HepG2 (cell line): ENCODE measurements around the gene RPS6KA2. TPM values are rescaled to one million over a fixed set of nuclear protein-coding genes. Genes with fewer than 3 reads are reported as not detected.

Source experiments
- ATAC-seq: fragments of 200-7000 bp; cut with Tn5 transposase; 3 replicates; pipeline ENCODE4 v1.9.1; 2020; ENCODE audit warnings: mild to moderate bottlenecking, moderate library complexity
- BruUV-seq: library from RNA; stranded (reverse); fragments of 400-500 nt; replicated peaks from 2 replicates; lab custom pipeline; 2021; lab: Mats Ljungman, UMichigan
- CTCF ChIA-PET: fragments of 300-600 bp; formaldehyde crosslinking; extraction: SDS; loops from one replicate; lab custom pipeline; 2021; ENCODE audit warnings: low total read pairs, inconsistent platforms, low intra/inter-chr PET ratio; lab: Yijun Ruan, JAX
- POLR2A ChIA-PET: fragments of 350-600 bp; sonication (Branson Sonifier 250); formaldehyde crosslinking; loops from one replicate; lab custom pipeline; 2020; ENCODE audit warnings: antibody characterized with exemption, inconsistent platforms; lab: Yijun Ruan, JAX
- DNase-seq: peaks from one replicate; pipeline ENCODE4 v3.0.0-alpha.2; 2015; ENCODE audit warnings: low spot score
- FAIRE-seq: peaks from 3 replicates; lab custom pipeline; 2011; peaks lifted over from hg19 to GRCh38; lab: Jason Lieb, UNC
- H2AFZ ChIP-seq: one replicate; pipeline ENCODE4 v1.6.1; 2011; ENCODE audit warnings: low read length, inconsistent platforms
- H3K27ac ChIP-seq: fragments of 300-600 bp; 3 replicates; pipeline ENCODE4 v1.8.0; 2011; ENCODE audit warnings: mixed run types, mild to moderate bottlenecking, mixed read lengths, low read length, inconsistent platforms; ENCODE audit not compliant: insufficient read depth; ENCODE audit errors: extremely low read length
- H3K27me3 ChIP-seq, 2 experiments: fragments of 200-600 bp in 1 of 2; 2 replicates in 1 of 2; 3 replicates in 1 of 2; pipeline versions ENCODE4 v1.6.0 to v1.8.0; 2011; ENCODE audit warnings: low read length in 2 of 2, mild to moderate bottlenecking in 2 of 2, moderate library complexity in 2 of 2, inconsistent platforms in 1 of 2; ENCODE audit not compliant: insufficient read depth in 2 of 2, control insufficient read depth in 1 of 2
- H3K36me3 ChIP-seq, 2 experiments: fragments of 200-600 bp in 1 of 2; replicated peaks in 1 of 2; 2 replicates in 1 of 2; 3 replicates in 1 of 2; pipeline versions ENCODE4 v1.5.1 to v1.8.0; 2011; ENCODE audit warnings: low read length in 2 of 2, inconsistent platforms in 1 of 2; ENCODE audit not compliant: insufficient read depth in 2 of 2, control insufficient read depth in 1 of 2
- H3K4me1 ChIP-seq: 2 replicates; pipeline ENCODE4 v1.5.1; 2012; ENCODE audit warnings: low read length, inconsistent platforms; ENCODE audit not compliant: insufficient read depth
- H3K4me2 ChIP-seq: 2 replicates; pipeline ENCODE4 v1.6.0; 2011; ENCODE audit warnings: low read depth, low read length, inconsistent platforms
- H3K4me3 ChIP-seq, 3 experiments: fragments of 200-600 bp in 1 of 3; sonication (generic), shearing (Covaris generic) in 1 of 3; replicated peaks in 1 of 3; 2 replicates each; pipeline ENCODE4 v1.5.1; 2011 to 2016; ENCODE audit warnings: low read length in 3 of 3, inconsistent platforms in 2 of 3, low read depth in 2 of 3, mild to moderate bottlenecking in 2 of 3, control low read depth in 1 of 3, mixed read lengths in 1 of 3; ENCODE audit not compliant: insufficient read depth in 1 of 3
- H3K79me2 ChIP-seq: one replicate; pipeline ENCODE4 v1.6.1; 2011; ENCODE audit warnings: low read length, inconsistent platforms; ENCODE audit not compliant: insufficient read depth
- H3K9ac ChIP-seq: 2 replicates; pipeline ENCODE4 v1.6.0; 2011; ENCODE audit warnings: mild to moderate bottlenecking, low read depth, low read length, inconsistent platforms; ENCODE audit not compliant: insufficient read depth
- H3K9me3 ChIP-seq: 2 replicates; pipeline ENCODE4 v1.5.1; 2012; ENCODE audit warnings: mild to moderate bottlenecking, low read length
- H4K20me1 ChIP-seq: 2 replicates; pipeline ENCODE4 v1.6.0; 2011; ENCODE audit warnings: inconsistent platforms, mild to moderate bottlenecking, low read length, moderate library complexity; ENCODE audit not compliant: insufficient read depth
- CCDC6 ChIP-seq: sonication (generic); formaldehyde crosslinking; IDR thresholded peaks from 2 replicates; pipeline ENCODE4 v1.8.1; 2022; ENCODE audit warnings: mild to moderate bottlenecking, missing genetic modification reagents, moderate library complexity
- EP300 ChIP-seq, 3 experiments: sonication (generic) in 1 of 3; formaldehyde crosslinking in 1 of 3; IDR thresholded peaks; 2 replicates each; pipeline versions ENCODE4 v1.5.1 to v1.6.1; 2011 to 2020; ENCODE audit warnings: low read depth in 2 of 3, low read length in 2 of 3, borderline replicate concordance in 1 of 3, improper control_type of control experiment in 1 of 3, mild to moderate bottlenecking in 1 of 3, missing genetic modification reagents in 1 of 3, moderate library complexity in 1 of 3
- FOXP1 ChIP-seq, 2 experiments: fragments of 450-650 bp in 1 of 2; IDR thresholded peaks; 2 replicates each; pipeline ENCODE4 v1.6.1; 2017 to 2018; ENCODE audit warnings: antibody characterized with exemption in 1 of 2
- HCFC1 ChIP-seq: fragments of 150-350 bp; IDR thresholded peaks from 2 replicates; pipeline ENCODE4 v1.6.1; 2014; ENCODE audit warnings: low read depth, low read length
- JARID2 ChIP-seq: sonication (generic); formaldehyde crosslinking; IDR thresholded peaks from 2 replicates; pipeline ENCODE4 v1.8.1; 2023; ENCODE audit warnings: missing genetic modification reagents, inconsistent platforms; ENCODE audit not compliant: insufficient replicate concordance
- MLXIP ChIP-seq: sonication (generic); formaldehyde crosslinking; IDR thresholded peaks from 2 replicates; pipeline ENCODE4 v1.9.0; 2021; ENCODE audit warnings: missing genetic modification reagents, borderline replicate concordance
- PHB2 ChIP-seq: fragments of 450-650 bp; IDR thresholded peaks from 2 replicates; pipeline ENCODE4 v1.6.1; 2018; ENCODE audit not compliant: partially characterized antibody
- PLRG1 ChIP-seq: fragments of 450-650 bp; conservative IDR thresholded peaks from 2 replicates; pipeline ENCODE4 v1.6.1; 2016
- RAD51 ChIP-seq: fragments of 450-650 bp; IDR thresholded peaks from 2 replicates; pipeline ENCODE4 v1.6.1; 2016; ENCODE audit warnings: borderline replicate concordance
- SKIL ChIP-seq: sonication (generic); formaldehyde crosslinking; IDR thresholded peaks from 2 replicates; pipeline ENCODE4 v1.8.0; 2022; ENCODE audit warnings: missing genetic modification reagents, mild to moderate bottlenecking, moderate library complexity, borderline replicate concordance
- ZHX2 ChIP-seq, 2 experiments: sonication (generic) in 1 of 2; formaldehyde crosslinking in 1 of 2; IDR thresholded peaks; 2 replicates each; pipeline versions ENCODE4 v1.6.1 to v1.9.0; 2014 to 2022; ENCODE audit warnings: antibody characterized with exemption in 1 of 2, borderline replicate concordance in 1 of 2, inconsistent platforms in 1 of 2, low read depth in 1 of 2, missing genetic modification reagents in 1 of 2
- ZSCAN30 ChIP-seq: sonication (generic); formaldehyde crosslinking; IDR thresholded peaks from 2 replicates; pipeline ENCODE4 v1.5.0; 2020; ENCODE audit warnings: mild to moderate bottlenecking, missing genetic modification reagents
- WGBS: methylation state at CpG from one replicate; pipeline ENCODE4 v1.1.6; 2017; ENCODE audit warnings: low lambda C conversion rate; 5-methylcytosine and 5-hydroxymethylcytosine counted together
- in situ Hi-C: cut with HindIII; loops from 2 replicates; pipeline ENCODE4 v1.10.0; 2017; ENCODE audit warnings: low pct_unique_long_range_greater_than_20kb; ENCODE audit not compliant: extremely low pct_ligation_motif_present
- intact Hi-C: fragments of 100-400 bp; cut with micrococcal nuclease; formaldehyde crosslinking; loops from one replicate; pipeline ENCODE4 v1.10.0; 2022; ENCODE audit not compliant: unreplicated experiment
- polyA plus RNA-seq, 8 experiments: library from polyadenylated mRNA; depleted of rRNA in 3 of 8; stranded (reverse) in 7 of 8; unstranded in 1 of 8; fragments of >200 nt; fragmentation: Illumina TruSeq in 4 of 8; extraction: Trizol in 4 of 8; gene quantifications; 2 replicates each; pipeline versions ENCODE4 v1.2.1 to v1.2.3, GENCODE V29; 2011 to 2016; ENCODE audit warnings: low read depth in 4 of 8, missing spikeins in 1 of 8, mixed read lengths in 1 of 8; ENCODE audit not compliant: insufficient read depth in 1 of 8
- total RNA-seq, 5 experiments: library from RNA; depleted of rRNA; stranded (reverse); fragments of >200 nt; fragmentation: Illumina TruSeq; extraction: Trizol; gene quantifications; 2 replicates each; pipeline ENCODE4 v1.2.3, GENCODE V29; 2016; ENCODE audit warnings: low read depth in 1 of 5

RPS6KA2 gene
- total and polyA plus RNA-seq, 2 of the 13 experiments (the other 11 are each of a cell fraction or from before 2014, with no cell fraction given) = 0.22 to 0.38 TPM

GRCh38 chr6:166507380-166507779, 119.7 kb downstream of the RPS6KA2 start:
- no peak overlapping the region for H3K4me3 ChIP-seq
- H3K4me2 ChIP-seq = no peak overlapping the region
- H4K20me1 ChIP-seq = peaks cover 4% of the 10 kb centered on the region; the same call in 1 of the 2 replicates
- ChIA-PET POLR2A (no interaction called here), CTCF (no interaction called here)
- no peak for ATAC-seq
- peak; percentile 46 for FAIRE-seq
- peaks cover 14 to 85% of the 10 kb centered on the region in 2 experiments for H3K27me3 ChIP-seq
- intact Hi-C loops = no loop called here
- H3K36me3 ChIP-seq = no peaks in the 10 kb centered on the region
- H3K79me2 ChIP-seq = no peaks in the 10 kb centered on the region
- no peak overlapping the region for H3K9ac ChIP-seq
- no peak for DNase-seq
- in situ Hi-C loops = no loop called here
- WGBS = 22% methylated on average over 2 of the region's 2 CpGs
- BruUV-seq = no TSS peak
- no peaks in the 10 kb centered on the region for H3K4me1 ChIP-seq
- H3K9me3 ChIP-seq = no peaks in the 10 kb centered on the region
- H3K27ac ChIP-seq = no peak overlapping the region
- no peak overlapping the region for H2AFZ ChIP-seq
- TF ChIP-seq CCDC6 (CRISPR knock-in tag) = no peak
- 0 out of 2 replicates have a peak, but pooled peaks have one; percentile 6 for TF ChIP-seq FOXP1 (IDR thresholded peaks at IDR 0.05)
- no peak for TF ChIP-seq FOXP1 (CRISPR knock-in tag; IDR thresholded peaks at IDR 0.05)
- TF ChIP-seq MLXIP (CRISPR knock-in tag) = no peak
- no peak for TF ChIP-seq ZSCAN30
- peak; percentile 20; the same call in 1 of the 2 replicates for TF ChIP-seq RAD51
- TF ChIP-seq SKIL = no peak
- peak; percentile 17 for TF ChIP-seq PHB2
- no peak for TF ChIP-seq EP300 (IDR thresholded peaks at IDR 0.05; ENCODE audit: low read depth in 2 of 2, low read length in 2 of 2)
- no peak for TF ChIP-seq EP300 (CRISPR knock-in tag; IDR thresholded peaks at IDR 0.05; ENCODE audit: borderline replicate concordance)
- no peak for TF ChIP-seq JARID2 (CRISPR knock-in tag)
- 0 out of 2 replicates have a peak, but pooled peaks have one; percentile 25 for TF ChIP-seq PLRG1
- no peak for TF ChIP-seq ZHX2 (IDR thresholded peaks at IDR 0.05; ENCODE audit: low read depth)
- TF ChIP-seq ZHX2 (CRISPR knock-in tag; IDR thresholded peaks at IDR 0.05; ENCODE audit: borderline replicate concordance) = no peak
- no peak for TF ChIP-seq HCFC1
